H1 (cell line): ENCODE data around the gene BCKDHA. TPM values are rescaled to one million over a fixed set of nuclear protein-coding genes. Genes with fewer than 3 reads are reported as not detected.

Source experiments
- CTCF ChIA-PET: fragments of 300-600 bp; sonication (Branson Sonifier 250); formaldehyde crosslinking; loops from one replicate; lab custom pipeline; 2021; ENCODE audit not compliant: partially characterized antibody; lab: Charles Lee
- POLR2A ChIA-PET: fragments of 300-600 bp; sonication (Branson Sonifier 250); formaldehyde crosslinking; loops from one replicate; lab custom pipeline; 2021; ENCODE audit warnings: inconsistent platforms; ENCODE audit not compliant: partially characterized antibody; lab: Charles Lee
- DNase-seq, 2 experiments: peaks; one replicate each; pipeline versions ENCODE4 v3.0.0 to v3.0.0-alpha.2; 2010 to 2022; ENCODE audit warnings: low spot score in 2 of 2, low read depth in 1 of 2, mixed read lengths in 1 of 2
- FAIRE-seq: peaks from 2 replicates; lab custom pipeline; 2011; peaks lifted over from hg19 to GRCh38; lab: Jason Lieb, UNC
- H2AFZ ChIP-seq: 2 replicates; pipeline ENCODE4 v1.8.1; 2012; ENCODE audit warnings: low read length, inconsistent platforms
- H2AK5ac ChIP-seq: 2 replicates; pipeline ENCODE4 v1.6.1; 2013; ENCODE audit warnings: low read depth, low read length
- H2BK120ac ChIP-seq: replicated peaks from 2 replicates; pipeline ENCODE3; 2013; ENCODE audit warnings: low read depth, low read length, inconsistent platforms
- H2BK12ac ChIP-seq: 2 replicates; pipeline ENCODE4 v1.6.1; 2013; ENCODE audit warnings: low read depth, low read length
- H2BK15ac ChIP-seq: 2 replicates; pipeline ENCODE4 v1.6.1; 2013; ENCODE audit warnings: low read length
- H2BK20ac ChIP-seq: 2 replicates; pipeline ENCODE4 v1.6.1; 2013; ENCODE audit warnings: low read length
- H2BK5ac ChIP-seq: 2 replicates; pipeline ENCODE4 v1.6.1; 2013; ENCODE audit warnings: low read depth, low read length
- H3K14ac ChIP-seq: 2 replicates; pipeline ENCODE4 v1.6.1; 2013; ENCODE audit warnings: inconsistent platforms; ENCODE audit not compliant: insufficient read length
- H3K18ac ChIP-seq: 2 replicates; pipeline ENCODE4 v1.6.1; 2013; ENCODE audit warnings: low read length; ENCODE audit errors: extremely low read depth
- H3K23ac ChIP-seq: 2 replicates; pipeline ENCODE4 v1.6.1; 2013; ENCODE audit warnings: inconsistent platforms; ENCODE audit not compliant: insufficient read length
- H3K23me2 ChIP-seq: 2 replicates; pipeline ENCODE4 v1.6.1; 2013; ENCODE audit warnings: low read depth, low read length
- H3K27ac ChIP-seq: 2 replicates; pipeline ENCODE4 v1.6.1; 2011; ENCODE audit warnings: low read depth, low read length, inconsistent platforms
- H3K27me3 ChIP-seq, 4 experiments: replicated peaks in 1 of 4; 1 replicate in 1 of 4; 2 replicates in 3 of 4; pipeline versions ENCODE4 v1.6.1 to v1.8.1; 2011 to 2013; ENCODE audit warnings: low read length in 3 of 4, mild to moderate bottlenecking in 3 of 4, inconsistent platforms in 2 of 4, mixed read lengths in 2 of 4, moderate library complexity in 1 of 4; ENCODE audit not compliant: control insufficient read depth in 3 of 4, insufficient read depth in 3 of 4; ENCODE audit errors: extremely low read depth in 1 of 4
- H3K36me3 ChIP-seq, 4 experiments: 2 replicates each; pipeline versions ENCODE4 v1.6.1 to v1.8.1; 2011 to 2013; ENCODE audit warnings: mild to moderate bottlenecking in 4 of 4, low read length in 3 of 4, moderate library complexity in 2 of 4, control low read depth in 1 of 4, inconsistent platforms in 1 of 4; ENCODE audit not compliant: insufficient read depth in 4 of 4, control insufficient read depth in 2 of 4
- H3K4ac ChIP-seq: replicated peaks from 2 replicates; pipeline ENCODE3; 2013; ENCODE audit warnings: low read length, low read depth, mixed read lengths, inconsistent platforms; ENCODE audit not compliant: insufficient read length
- H3K4me1 ChIP-seq, 4 experiments: replicated peaks in 1 of 4; 1 replicate in 1 of 4; 2 replicates in 3 of 4; pipeline versions ENCODE4 v1.6.1 to v1.8.1; 2011 to 2013; ENCODE audit warnings: low read length in 3 of 4, inconsistent platforms in 2 of 4, mixed read lengths in 1 of 4; ENCODE audit not compliant: insufficient read depth in 4 of 4, control insufficient read depth in 3 of 4
- H3K4me2 ChIP-seq, 2 experiments: 2 replicates each; pipeline versions ENCODE4 v1.6.1 to v1.8.1; 2011 to 2013; ENCODE audit warnings: low read depth in 2 of 2, low read length in 2 of 2, control low read depth in 1 of 2, inconsistent platforms in 1 of 2, mild to moderate bottlenecking in 1 of 2; ENCODE audit not compliant: insufficient read depth in 1 of 2
- H3K4me3 ChIP-seq, 4 experiments: fragments of 200-600, 300-600 bp in 1 of 4; sonication (generic), shearing (Covaris generic), sonication (Bioruptor Twin) in 1 of 4; 2 replicates each; pipeline versions ENCODE4 v1.5.1 to v1.8.1; 2011 to 2016; ENCODE audit warnings: low read length in 4 of 4, low read depth in 3 of 4, control low read depth in 2 of 4, inconsistent platforms in 2 of 4, mild to moderate bottlenecking in 2 of 4, mixed read lengths in 1 of 4, moderate library complexity in 1 of 4; ENCODE audit not compliant: insufficient read depth in 2 of 4; ENCODE audit errors: extremely low read depth in 1 of 4
- H3K56ac ChIP-seq: replicated peaks from 2 replicates; pipeline ENCODE3; 2013; ENCODE audit warnings: low read depth, mild to moderate bottlenecking, mixed read lengths, low read length, inconsistent platforms; ENCODE audit not compliant: insufficient read length
- H3K79me1 ChIP-seq: 2 replicates; pipeline ENCODE4 v1.6.1; 2013; ENCODE audit warnings: low read depth, low read length, control low read depth
- H3K79me2 ChIP-seq, 2 experiments: 2 replicates each; pipeline versions ENCODE4 v1.6.1 to v1.8.1; 2012 to 2013; ENCODE audit warnings: low read length in 2 of 2, mild to moderate bottlenecking in 2 of 2, inconsistent platforms in 1 of 2; ENCODE audit not compliant: insufficient read depth in 2 of 2, control insufficient read depth in 1 of 2
- H3K9ac ChIP-seq, 4 experiments: replicated peaks in 1 of 4; 1 replicate in 1 of 4; 2 replicates in 3 of 4; pipeline versions ENCODE4 v1.6.1 to v1.8.1; 2011 to 2013; ENCODE audit warnings: low read depth in 3 of 4, low read length in 3 of 4, control low read depth in 2 of 4, mild to moderate bottlenecking in 2 of 4, moderate library complexity in 2 of 4, inconsistent platforms in 1 of 4; ENCODE audit errors: extremely low read depth in 1 of 4
- H3K9me3 ChIP-seq, 2 experiments: 2 replicates each; pipeline versions ENCODE4 v1.6.1 to v1.8.1; 2012 to 2013; ENCODE audit warnings: mild to moderate bottlenecking in 2 of 2, moderate library complexity in 2 of 2, control low read depth in 1 of 2, inconsistent platforms in 1 of 2, low read depth in 1 of 2, low read length in 1 of 2, mixed read lengths in 1 of 2; ENCODE audit not compliant: insufficient read depth in 2 of 2
- H4K20me1 ChIP-seq, 2 experiments: replicated peaks in 1 of 2; 2 replicates each; pipeline versions ENCODE3 to v1.8.1; 2011 to 2013; ENCODE audit warnings: inconsistent platforms in 2 of 2, low read length in 2 of 2, mild to moderate bottlenecking in 1 of 2; ENCODE audit not compliant: insufficient read depth in 2 of 2, control insufficient read depth in 1 of 2
- H4K5ac ChIP-seq: 2 replicates; pipeline ENCODE4 v1.6.1; 2013; ENCODE audit warnings: low read length, low read depth, mixed read lengths, inconsistent platforms; ENCODE audit not compliant: insufficient read length
- H4K8ac ChIP-seq: 2 replicates; pipeline ENCODE4 v1.8.0; 2013; ENCODE audit warnings: mild to moderate bottlenecking, moderate library complexity, low read length, inconsistent platforms; ENCODE audit not compliant: insufficient read depth; ENCODE audit errors: extremely low read depth
- H4K91ac ChIP-seq: replicated peaks from 2 replicates; pipeline ENCODE3; 2013; ENCODE audit warnings: low read length, mixed read lengths, inconsistent platforms; ENCODE audit not compliant: insufficient read length
- EP300 ChIP-seq, 2 experiments: IDR thresholded peaks; 1 replicate in 1 of 2; 2 replicates in 1 of 2; pipeline ENCODE4 v1.6.1; 2011 to 2012; ENCODE audit warnings: low read depth in 2 of 2, low read length in 2 of 2, mild to moderate bottlenecking in 2 of 2, borderline replicate concordance in 1 of 2, inconsistent platforms in 1 of 2, moderate library complexity in 1 of 2
- GTF2F1 ChIP-seq: IDR thresholded peaks from 2 replicates; pipeline ENCODE4 v1.6.1; 2012; ENCODE audit warnings: low read depth, low read length, improper control_type of control experiment, borderline replicate concordance
- HDAC6 ChIP-seq: IDR thresholded peaks from one replicate; pipeline ENCODE4 v1.7.1; 2012; ENCODE audit warnings: low read depth, mild to moderate bottlenecking, inconsistent platforms, low read length, moderate library complexity
- MAFK ChIP-seq: IDR thresholded peaks from 2 replicates; pipeline ENCODE4 v1.6.1; 2012; ENCODE audit warnings: low read depth, mild to moderate bottlenecking, improper control_type of control experiment, low read length
- NANOG ChIP-seq: IDR thresholded peaks from 2 replicates; pipeline ENCODE4 v1.6.1; 2011; ENCODE audit warnings: low read length, low read depth, mild to moderate bottlenecking, inconsistent platforms; ENCODE audit not compliant: insufficient read depth, poor library complexity, severe bottlenecking
- PHF8 ChIP-seq: fragments of 200-600 bp; sonication (generic); conservative IDR thresholded peaks from 2 replicates; pipeline ENCODE4 v1.7.1; 2012; ENCODE audit warnings: low read depth, mild to moderate bottlenecking, inconsistent platforms, low read length, moderate library complexity
- SP1 ChIP-seq: IDR thresholded peaks from 2 replicates; pipeline ENCODE4 v1.6.1; 2011; ENCODE audit warnings: low read depth, low read length
- WGBS, 2 experiments: shearing (Covaris generic) in 1 of 2; methylation state at CpG; one replicate each; pipeline versions ENCODE4 v1.1.6 to v1.1.7; 2013 to 2015; ENCODE audit warnings: low lambda C conversion rate in 2 of 2, mixed read lengths in 2 of 2, inconsistent platforms in 1 of 2, low coverage in 1 of 2, missing lambda C conversion rate in 1 of 2; ENCODE audit not compliant: insufficient replicate concordance in 2 of 2, insufficient coverage in 1 of 2, insufficient read length in 1 of 2; ENCODE audit errors: extremely low coverage in 1 of 2, missing lambda C conversion rate in 1 of 2; 5-methylcytosine and 5-hydroxymethylcytosine counted together
- polyA plus RNA-seq, 7 experiments: library from polyadenylated mRNA; depleted of rRNA in 3 of 7; stranded (reverse) in 5 of 7; unstranded in 2 of 7; fragments of >200 nt in 5 of 7; fragments of 200-250 nt in 2 of 7; gene quantifications; 1 replicate in 5 of 7; 2 replicates in 1 of 7; 4 replicates in 1 of 7; pipeline versions ENCODE4 v1.2.1 to v1.2.3, GENCODE V29; 2011 to 2013; ENCODE audit warnings: missing spikeins in 2 of 7, mixed read lengths in 2 of 7
- total RNA-seq: library from RNA; stranded (reverse); fragmentation: NEBNext Ultra II Directional; extraction: Animal tissue kit (Norgen Biotek cat#: 25700); gene quantifications from 2 replicates; pipeline ENCODE4 v1.2.1, GENCODE V29; 2021
- TF ChIP-seq, protein P1 (sequence below): IDR thresholded peaks from 2 replicates; pipeline ENCODE4 v1.6.1; 2012; ENCODE audit warnings: inconsistent platforms

The BCKDHA gene
- total and polyA plus RNA-seq, 2 of the 8 experiments (the other 6 are each of a cell fraction or from before 2014, with no cell fraction given): 14.2 to 69.6 TPM

DNA sequence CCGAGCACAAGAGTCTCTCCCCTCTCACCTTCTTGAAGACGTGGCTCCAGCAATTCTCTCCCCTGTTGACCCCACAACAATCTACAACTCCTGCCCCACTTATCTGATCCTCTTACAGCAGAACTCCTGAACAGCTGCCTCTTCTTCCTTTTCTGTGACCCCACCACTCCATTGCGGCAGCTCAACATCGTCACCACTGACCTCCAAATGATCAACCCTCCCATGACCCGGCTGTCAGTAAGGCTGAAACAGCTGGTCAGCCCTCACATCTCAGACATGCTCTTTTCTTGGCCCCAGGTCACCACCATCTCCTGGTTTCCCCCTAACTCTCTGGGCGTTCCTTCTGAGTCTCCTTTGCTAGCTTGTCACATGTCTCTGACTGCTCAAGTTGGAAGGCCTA lies 2.3 kb upstream of the BCKDHA start:
- Histone ChIP-seq H4K8ac (no peak overlapping the region), H3K9ac (no peak overlapping the region), H4K20me1 (peaks cover 0 to 2% of the 10 kb centered on the region in 2 experiments), H2BK12ac (no peak overlapping the region), H2AK5ac (no peak overlapping the region), H3K56ac (no peak overlapping the region), H3K79me1 (peaks cover 10% of the 10 kb centered on the region; the same call in 1 of the 2 replicates), H2BK15ac (no peak overlapping the region), H3K4me3 (no peak overlapping the region), H3K23ac (no peak overlapping the region), H3K79me2 (peaks cover 0 to 33% of the 10 kb centered on the region in 2 experiments; a peak in 2 of 4 replicates), H4K5ac (no peak overlapping the region), H3K23me2 (peaks cover 4% of the 10 kb centered on the region), H3K27ac (no peak overlapping the region), H3K36me3 (peaks cover 4 to 16% (median 11%) of the 10 kb centered on the region in 4 experiments; a peak in 6 of 8 replicates), H3K18ac (no peak overlapping the region), H3K27me3 (no peaks in the 10 kb centered on the region), H3K4me1 (peaks cover 0 to 5% (median 0%) of the 10 kb centered on the region in 4 experiments; a peak in 5 of 7 replicates), H2BK5ac (no peak overlapping the region), H2BK120ac (no peak overlapping the region), H3K9me3 (no peaks in the 10 kb centered on the region), H3K4me2 (no peak overlapping the region; a peak in 1 of 4 replicates), H3K4ac (no peak overlapping the region), H2BK20ac (no peak overlapping the region), H4K91ac (no peak overlapping the region), H3K14ac (no peak overlapping the region), H2AFZ (no peak overlapping the region)
- CTCF ChIA-PET: interaction anchor here (1.4 to 2.2 kb wide), 3 partner anchors 14 to 73 kb away, joined by 3 to 4 read pairs (median 3); no protein-coding TSS in a partner anchor
- POLR2A ChIA-PET: interaction anchor here (0.7 to 2.5 kb wide), 4 partner anchors 9 to 44 kb away, joined by 3 to 9 read pairs (median 3); partner anchors contain the start of gene DMAC2
- TF ChIP-seq SP1 (no peak), GTF2F1 (no peak), MAFK (no peak), HDAC6 (no peak), EP300 (IDR thresholded peaks at IDR 0.05; ENCODE audit: borderline replicate concordance in 1 of 2, low read depth in 2 of 2, low read length in 2 of 2) (no peak), PHF8 (no peak), NANOG (no peak)
- TF ChIP-seq, protein P1, sequence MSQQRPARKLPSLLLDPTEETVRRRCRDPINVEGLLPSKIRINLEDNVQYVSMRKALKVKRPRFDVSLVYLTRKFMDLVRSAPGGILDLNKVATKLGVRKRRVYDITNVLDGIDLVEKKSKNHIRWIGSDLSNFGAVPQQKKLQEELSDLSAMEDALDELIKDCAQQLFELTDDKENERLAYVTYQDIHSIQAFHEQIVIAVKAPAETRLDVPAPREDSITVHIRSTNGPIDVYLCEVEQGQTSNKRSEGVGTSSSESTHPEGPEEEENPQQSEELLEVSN: no peak
- WGBS, 2 experiments: 77% methylated on average over 6 of the region's 6 CpGs; no CpG with 5 or more reads in 1 of the 2 experiments
- no peak for DNase-seq
- FAIRE-seq: no peak
